Stimulated activated memory B cell treated with anti-CD40 and anti-IgM and Interleukin-4, amounts not matched to agents 10 μg/mL and 1 μg/mL and 100 μg/mL, for 72 hours (primary cell): ENCODE results near the gene RUNX1.

Source experiments
- ATAC-seq: fragments of 150-1000 bp; cut with Tn5 transposase; 2 replicates; pipeline ENCODE4 v1.10.0; 2021
- H3K27ac Mint-ChIP-seq: one replicate; pipeline ENCODE4 v1.8.0; 2022; ENCODE audit warnings: mild to moderate bottlenecking, mixed read lengths
- H3K27me3 Mint-ChIP-seq: one replicate; pipeline ENCODE4 v1.8.0; 2022; ENCODE audit warnings: mixed read lengths
- H3K36me3 Mint-ChIP-seq: one replicate; pipeline ENCODE4 v1.8.0; 2022; ENCODE audit warnings: mixed read lengths
- H3K4me1 Mint-ChIP-seq: one replicate; pipeline ENCODE4 v1.8.0; 2022; ENCODE audit warnings: mixed read lengths
- H3K4me3 Mint-ChIP-seq: one replicate; pipeline ENCODE4 v1.8.0; 2022; ENCODE audit warnings: mild to moderate bottlenecking, moderate library complexity, mixed read lengths
- H3K9me3 Mint-ChIP-seq: one replicate; pipeline ENCODE4 v1.8.0; 2022; ENCODE audit warnings: mixed read lengths

Gene RUNX1

DNA sequence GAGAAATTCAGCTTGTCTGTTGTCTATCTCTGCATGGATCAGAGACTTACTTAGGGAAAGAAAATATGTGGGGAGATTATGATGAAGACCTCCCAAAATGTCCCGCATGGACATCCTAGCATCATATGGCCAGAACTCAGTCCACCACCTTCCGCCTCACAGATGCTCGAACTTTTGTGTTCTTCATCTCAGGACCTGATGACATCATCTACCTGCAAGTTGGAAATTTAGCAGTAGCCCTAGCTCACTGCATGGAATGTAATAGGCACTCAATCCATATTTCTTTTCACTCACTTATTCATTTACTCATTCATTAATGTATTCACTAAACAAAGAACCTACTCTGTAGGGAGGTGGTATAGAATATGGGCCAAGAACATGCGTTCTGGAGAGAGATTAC, 283.5 kb downstream of the RUNX1 start:
- ATAC-seq, result no peak
- H3K4me1 Mint-ChIP-seq, result no peaks in the 10 kb centered on the region
- no peak overlapping the region for H3K4me3 Mint-ChIP-seq
- no peak overlapping the region for H3K27ac Mint-ChIP-seq
- H3K36me3 Mint-ChIP-seq, result no peaks in the 10 kb centered on the region
- no peaks in the 10 kb centered on the region for H3K27me3 Mint-ChIP-seq
- no peaks in the 10 kb centered on the region for H3K9me3 Mint-ChIP-seq

DNA sequence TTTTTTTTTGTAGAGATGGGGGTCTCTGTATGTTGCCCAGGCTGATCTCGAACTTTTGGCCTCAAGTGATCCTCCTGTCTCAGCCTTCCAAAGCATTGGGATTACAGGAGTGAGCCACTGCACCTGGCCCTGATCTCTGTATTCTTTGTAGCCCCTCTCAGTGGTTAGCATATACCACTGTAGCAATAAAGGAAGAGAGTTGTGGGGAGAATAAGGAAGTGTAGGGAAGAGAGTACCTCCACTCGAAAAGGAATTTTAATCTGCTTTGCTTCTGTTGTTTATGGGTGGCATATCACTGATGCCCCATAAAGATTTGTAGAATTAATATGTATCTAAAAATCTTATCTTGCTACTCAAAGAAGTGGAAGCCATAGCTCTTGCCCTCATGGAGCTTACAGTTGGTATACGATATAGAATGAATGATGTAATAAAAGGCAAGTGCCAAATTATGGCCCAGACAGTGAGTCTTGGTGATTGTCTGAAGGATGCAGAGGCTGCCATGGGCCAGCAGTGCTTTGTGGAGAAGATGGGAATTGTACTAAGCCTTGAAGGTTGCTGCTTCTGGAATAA, 284.3 kb downstream of the RUNX1 start:
- Mint-ChIP-seq H3K27me3 (no peaks in the 10 kb centered on the region), H3K9me3 (no peaks in the 10 kb centered on the region), H3K4me1 (no peaks in the 10 kb centered on the region), H3K27ac (no peak overlapping the region), H3K4me3 (no peak overlapping the region), H3K36me3 (no peaks in the 10 kb centered on the region)
- ATAC-seq, result no peak

DNA sequence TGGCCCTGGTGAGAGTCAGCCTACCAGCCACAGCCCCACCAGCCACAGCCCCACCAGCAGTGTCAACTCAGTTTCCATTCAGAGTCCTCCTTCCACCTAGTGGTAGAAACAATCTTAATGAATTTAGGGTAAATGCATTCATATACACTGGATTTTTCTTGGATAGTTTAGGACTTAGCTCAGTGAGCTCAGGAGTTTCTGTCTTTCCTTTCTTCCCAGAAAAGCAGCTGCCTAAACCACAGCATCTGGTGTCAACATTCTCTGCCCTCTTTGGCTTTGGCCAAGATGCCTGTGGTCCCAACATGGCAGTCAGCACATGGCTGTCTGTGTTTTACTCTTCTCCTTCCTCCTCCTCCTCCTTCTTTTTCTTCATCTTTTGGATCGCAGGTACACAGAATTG, 286.3 kb downstream of the RUNX1 start:
- no peak overlapping the region for H3K27ac Mint-ChIP-seq

DNA sequence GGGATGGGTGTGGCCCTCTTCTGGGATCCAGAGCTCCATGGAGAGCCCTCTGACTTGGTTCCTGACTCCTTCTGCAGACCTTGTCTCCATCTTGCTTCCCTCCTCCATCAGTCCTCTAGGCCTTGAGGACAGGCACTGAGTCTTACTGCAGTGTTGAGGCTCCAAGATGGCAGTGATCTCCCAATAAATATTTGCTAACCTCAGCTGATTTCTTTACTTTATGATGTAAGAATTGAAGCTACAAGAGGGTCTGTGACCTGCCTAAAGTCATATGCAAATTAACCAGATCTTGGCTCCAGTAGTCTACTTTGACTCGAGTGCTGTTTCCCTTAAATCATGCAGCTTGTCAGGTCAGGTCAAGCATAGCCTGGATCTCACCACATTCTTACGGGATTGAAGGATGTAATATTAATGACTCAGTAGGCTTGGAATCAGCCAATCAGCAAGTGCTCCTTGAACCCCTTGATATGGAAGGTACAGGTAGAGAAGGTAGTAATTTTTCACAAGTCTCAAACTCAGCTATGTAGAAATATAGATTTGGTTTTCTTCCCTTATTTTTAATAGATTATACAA, 287.3 kb downstream of the RUNX1 start:
- no peaks in the 10 kb centered on the region for H3K36me3 Mint-ChIP-seq
- no peak overlapping the region for H3K27ac Mint-ChIP-seq
- ATAC-seq, result no peak
- no peaks in the 10 kb centered on the region for H3K27me3 Mint-ChIP-seq
- H3K4me3 Mint-ChIP-seq, result no peak overlapping the region
- no peaks in the 10 kb centered on the region for H3K4me1 Mint-ChIP-seq
- no peaks in the 10 kb centered on the region for H3K9me3 Mint-ChIP-seq

More for the DNA sequence above, 286.3 kb downstream of the RUNX1 start:
- Mint-ChIP-seq H3K9me3 (no peaks in the 10 kb centered on the region), H3K36me3 (no peaks in the 10 kb centered on the region), H3K4me3 (no peak overlapping the region), H3K27me3 (no peaks in the 10 kb centered on the region), H3K4me1 (no peaks in the 10 kb centered on the region)
- ATAC-seq, result no peak

DNA sequence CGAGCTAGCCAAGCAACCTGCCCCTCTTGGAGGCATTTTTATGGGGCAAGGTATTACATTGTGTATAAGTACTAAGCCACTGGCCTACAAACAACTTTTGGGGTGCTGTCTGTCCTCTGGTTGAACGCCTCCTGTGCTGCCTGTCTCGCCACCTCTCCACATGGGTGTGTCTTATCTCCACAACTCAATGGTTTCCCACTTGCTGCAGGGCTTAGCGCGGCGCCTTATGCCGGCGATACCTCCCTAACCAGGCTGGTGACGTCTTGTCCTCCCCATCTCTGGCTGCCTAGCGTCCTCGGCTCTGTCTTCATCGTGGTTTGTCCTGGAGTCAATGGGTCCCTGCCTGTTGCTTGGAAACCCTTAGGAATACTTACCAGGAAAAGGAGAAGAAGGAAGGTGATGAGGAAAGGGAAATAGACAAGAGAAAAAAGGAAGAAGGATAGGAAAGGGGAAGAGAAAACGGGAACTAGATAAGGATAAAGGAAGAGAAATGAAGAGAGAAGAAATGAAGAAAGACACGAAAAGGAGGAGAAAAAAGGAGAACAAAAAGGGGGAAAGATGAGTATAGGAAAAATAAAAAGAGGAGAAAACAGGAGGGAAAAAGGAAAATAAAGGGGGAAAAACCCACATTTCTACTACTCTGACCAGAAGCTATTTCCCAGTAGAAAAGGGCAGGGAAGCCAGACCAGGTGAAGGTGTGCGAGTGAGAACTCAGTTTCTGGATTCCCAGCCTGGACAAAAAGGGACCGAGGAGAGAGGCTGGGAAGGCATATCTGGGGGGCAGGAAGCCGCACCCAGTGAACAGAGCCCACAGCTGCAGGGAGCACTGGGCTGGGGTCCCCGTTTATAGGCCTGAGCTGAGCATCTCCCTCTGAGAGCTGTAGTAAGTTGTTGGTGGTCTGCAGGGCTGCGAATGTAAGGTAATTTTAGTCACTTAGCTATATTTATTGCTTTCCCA, 294.1 kb downstream of the RUNX1 start:
- no peak overlapping the region for H3K4me3 Mint-ChIP-seq
- H3K36me3 Mint-ChIP-seq, result no peaks in the 10 kb centered on the region
- H3K27ac Mint-ChIP-seq, result no peak overlapping the region

DNA sequence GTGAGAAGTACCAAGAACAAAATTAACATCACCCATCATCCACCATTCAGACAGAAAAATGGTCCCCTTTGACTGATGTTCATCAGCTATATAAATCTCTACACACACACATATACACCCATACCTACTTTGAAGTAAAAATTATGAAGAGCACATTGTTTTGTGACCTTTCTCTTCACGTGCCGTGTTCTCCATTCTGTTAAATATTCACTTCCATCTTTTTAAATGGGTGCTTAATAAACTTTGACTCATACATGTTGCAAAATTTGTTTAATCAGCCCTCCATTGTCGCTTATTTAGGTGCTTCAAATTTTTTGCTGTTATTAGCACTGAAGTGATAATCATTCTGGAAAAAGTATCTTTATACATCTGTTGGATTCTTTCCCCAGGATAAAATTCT, 300.2 kb downstream of the RUNX1 start:
- no peak for ATAC-seq
- H3K4me1 Mint-ChIP-seq, result peaks cover 6% of the 10 kb centered on the region
- H3K4me3 Mint-ChIP-seq, result no peak overlapping the region
- peaks cover 3% of the 10 kb centered on the region for H3K9me3 Mint-ChIP-seq
- peaks cover 35% of the 10 kb centered on the region for H3K27me3 Mint-ChIP-seq
- no peak overlapping the region for H3K27ac Mint-ChIP-seq
- no peaks in the 10 kb centered on the region for H3K36me3 Mint-ChIP-seq

More for the DNA sequence above, 294.1 kb downstream of the RUNX1 start:
- Mint-ChIP-seq H3K4me1 (no peaks in the 10 kb centered on the region), H3K9me3 (peaks cover 3% of the 10 kb centered on the region), H3K27me3 (peaks cover 45% of the 10 kb centered on the region)
- no peak for ATAC-seq

DNA sequence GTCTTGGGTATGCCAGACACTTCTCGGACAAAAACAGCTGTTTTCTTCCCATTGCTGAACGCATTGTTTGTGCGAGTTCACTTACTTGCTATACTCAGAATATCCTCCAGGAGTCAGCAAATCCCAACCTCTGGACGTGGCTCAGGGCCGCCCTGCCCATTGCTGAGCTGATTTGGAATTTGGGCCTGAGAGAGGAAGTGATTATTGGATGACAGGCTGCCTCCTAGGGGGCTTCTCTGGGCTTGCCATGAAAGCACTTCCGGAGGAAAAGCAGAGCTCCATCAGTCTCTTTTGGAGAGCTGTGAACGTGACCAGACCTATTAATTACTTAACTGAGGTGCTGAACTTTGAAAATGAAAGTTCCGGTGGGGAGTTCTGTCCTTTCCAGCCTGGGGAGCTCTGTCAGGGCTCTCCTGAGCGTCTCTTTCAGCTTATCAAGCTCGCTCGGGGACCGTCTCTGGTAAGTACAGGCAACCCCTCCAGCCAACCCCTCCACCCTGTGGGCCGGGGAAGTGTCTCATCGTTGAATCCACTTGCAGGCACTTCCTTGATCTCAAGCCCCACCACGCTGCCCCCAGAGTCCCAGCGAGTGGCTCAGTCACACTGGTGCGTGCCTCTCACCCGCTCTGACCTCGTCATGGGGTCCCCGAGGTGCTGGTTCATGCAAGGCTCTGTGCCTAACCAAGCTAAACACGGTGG, 303.4 kb downstream of the RUNX1 start:
- Mint-ChIP-seq H3K36me3 (no peaks in the 10 kb centered on the region), H3K27ac (peak overlapping the region; percentile 76), H3K9me3 (no peaks in the 10 kb centered on the region), H3K27me3 (peaks cover 33% of the 10 kb centered on the region), H3K4me3 (peak overlapping the region; percentile 69), H3K4me1 (peaks cover 6% of the 10 kb centered on the region)
- ATAC-seq, result peak; percentile 83

DNA sequence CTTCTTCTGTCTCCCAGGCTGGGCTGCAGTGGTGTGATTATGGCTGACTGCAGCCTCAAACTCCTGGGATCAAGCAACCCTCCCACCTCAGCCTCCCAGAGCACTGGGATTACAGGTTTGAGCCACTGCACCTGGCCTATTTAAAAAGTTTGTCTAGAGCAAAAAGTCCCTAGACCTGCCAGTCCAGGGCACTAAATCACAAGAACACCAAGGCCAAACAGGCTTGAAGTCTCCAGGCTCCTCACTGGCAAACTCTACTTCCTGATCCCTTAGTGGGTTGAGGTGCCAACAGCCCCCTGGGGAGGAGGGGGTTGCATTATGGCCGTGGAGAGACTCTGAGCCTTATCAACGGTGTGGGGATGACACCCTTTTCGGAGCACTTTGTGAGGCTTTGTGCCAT, 304.3 kb downstream of the RUNX1 start:
- ATAC-seq, result no peak
- no peak overlapping the region for H3K27ac Mint-ChIP-seq
- peaks cover 6% of the 10 kb centered on the region for H3K4me1 Mint-ChIP-seq

DNA sequence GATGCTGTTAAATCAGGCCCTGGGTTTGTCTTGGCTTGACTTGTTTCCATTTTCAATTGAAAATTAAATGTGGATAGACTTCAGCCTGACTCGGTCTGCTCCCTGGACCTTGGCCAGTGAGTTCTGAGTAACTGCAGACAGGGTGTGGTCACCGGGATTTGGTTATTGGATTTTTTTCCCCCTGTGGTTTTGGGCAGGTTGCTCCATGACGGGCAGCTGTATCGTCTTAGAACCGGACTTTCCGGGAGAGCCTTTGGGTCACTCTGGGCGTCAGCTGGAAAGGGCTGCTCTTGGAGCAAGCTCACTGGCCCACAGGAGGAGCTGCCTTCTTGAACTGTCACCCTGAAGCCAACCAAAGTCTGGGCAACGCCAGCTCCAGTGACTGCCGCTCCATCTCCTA, 305.3 kb downstream of the RUNX1 start:
- H3K36me3 Mint-ChIP-seq, result no peaks in the 10 kb centered on the region
- H3K4me3 Mint-ChIP-seq, result no peak overlapping the region
- H3K4me1 Mint-ChIP-seq, result peaks cover 6% of the 10 kb centered on the region
- peaks cover 34% of the 10 kb centered on the region for H3K27me3 Mint-ChIP-seq
- no peak overlapping the region for H3K27ac Mint-ChIP-seq
- no peaks in the 10 kb centered on the region for H3K9me3 Mint-ChIP-seq
- ATAC-seq, result no peak

More for the DNA sequence above, 304.3 kb downstream of the RUNX1 start:
- no peaks in the 10 kb centered on the region for H3K36me3 Mint-ChIP-seq
- H3K9me3 Mint-ChIP-seq, result no peaks in the 10 kb centered on the region
- peaks cover 29% of the 10 kb centered on the region for H3K27me3 Mint-ChIP-seq
- H3K4me3 Mint-ChIP-seq, result no peak overlapping the region

DNA sequence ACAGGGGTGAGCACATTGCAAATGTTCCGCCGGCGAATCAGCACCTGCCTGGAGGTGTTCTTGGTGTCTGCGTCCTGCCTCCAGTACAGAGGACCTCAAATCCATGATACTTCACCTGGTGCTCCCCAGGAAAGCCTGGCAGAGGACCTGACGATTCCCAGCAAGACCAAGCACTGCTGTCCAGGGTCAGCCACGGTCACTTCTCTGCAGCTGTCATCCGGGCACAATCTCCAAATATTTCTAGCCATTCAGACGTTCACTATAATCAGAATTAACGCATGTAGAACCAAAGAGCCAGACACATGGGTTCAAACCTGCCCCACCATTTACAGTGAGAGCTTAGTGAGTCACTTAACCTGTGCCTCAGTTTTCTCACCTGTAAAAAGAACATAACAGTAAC, 305.8 kb downstream of the RUNX1 start:
- H3K4me3 Mint-ChIP-seq, result no peak overlapping the region
- H3K27ac Mint-ChIP-seq, result no peak overlapping the region
- H3K4me1 Mint-ChIP-seq, result peaks cover 6% of the 10 kb centered on the region
- H3K27me3 Mint-ChIP-seq, result peaks cover 39% of the 10 kb centered on the region
- no peaks in the 10 kb centered on the region for H3K9me3 Mint-ChIP-seq
- no peaks in the 10 kb centered on the region for H3K36me3 Mint-ChIP-seq
- ATAC-seq, result no peak

DNA sequence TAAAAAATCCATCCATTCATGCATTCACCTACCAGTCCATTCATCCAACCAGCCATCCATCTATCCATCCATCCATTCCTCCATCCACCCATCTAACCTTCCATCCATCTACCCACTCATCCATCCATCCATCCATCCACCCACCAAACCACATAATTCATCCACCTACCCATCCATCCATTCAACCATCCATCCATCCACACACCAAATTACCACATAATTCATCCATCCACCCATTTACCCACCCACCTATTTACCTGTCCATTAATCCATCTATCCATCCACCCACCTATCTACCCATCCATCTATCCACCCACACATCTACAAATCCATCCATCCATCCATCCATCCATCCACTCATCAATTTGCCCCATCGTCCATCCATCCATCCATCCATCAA, 308.9 kb downstream of the RUNX1 start:
- ATAC-seq, result no peak

More for the DNA sequence above, 308.9 kb downstream of the RUNX1 start:
- no peaks in the 10 kb centered on the region for H3K4me1 Mint-ChIP-seq
- H3K27me3 Mint-ChIP-seq, result peaks cover 46% of the 10 kb centered on the region
- no peak overlapping the region for H3K4me3 Mint-ChIP-seq
- H3K36me3 Mint-ChIP-seq, result no peaks in the 10 kb centered on the region
- no peak overlapping the region for H3K27ac Mint-ChIP-seq
- no peaks in the 10 kb centered on the region for H3K9me3 Mint-ChIP-seq
